Esophagus squamous epithelium (tissue), 5 donors: Measurements from ENCODE around the gene CARD11. TPM values are rescaled to one million over a fixed set of nuclear protein-coding genes. Genes with fewer than 3 reads are reported as not detected.

Experiments used
- DNase-seq: peaks from one replicate; lab custom pipeline; 2025; lab: John Stamatoyannopoulos, UW
- H3K27ac ChIP-seq, 4 donors: fragments of 200-600 bp; sonication (generic); one replicate each; pipeline ENCODE4 v1.5.1; 2016 to 2019; ENCODE audit warnings: mild to moderate bottlenecking in 1 of 4
- H3K27me3 ChIP-seq, 4 donors: fragments of 200-600 bp; sonication (generic); 1 replicate in 3 of 4; 2 replicates in 1 of 4; pipeline versions ENCODE4 v1.5.1 to v1.6.0; 2017 to 2021; ENCODE audit warnings: antibody characterized with exemption in 1 of 4
- H3K36me3 ChIP-seq, 3 donors: fragments of 200-600 bp; sonication (generic); one replicate each; pipeline ENCODE4 v1.5.1; 2016 to 2019
- H3K4me1 ChIP-seq, 3 donors: fragments of 200-600 bp; sonication (generic); one replicate each; pipeline ENCODE4 v1.5.1; 2017 to 2019
- H3K4me3 ChIP-seq, 4 donors: fragments of 200-600 bp; sonication (generic); 1 replicate in 3 of 4; 2 replicates in 1 of 4; pipeline ENCODE4 v1.5.1; 2016 to 2019; ENCODE audit warnings: mild to moderate bottlenecking in 2 of 4, moderate library complexity in 1 of 4
- H3K9me3 ChIP-seq, 3 donors: fragments of 200-600 bp; sonication (generic); one replicate each; pipeline ENCODE4 v1.5.1; 2016 to 2019
- POLR2A ChIP-seq, 4 donors: fragments of 450-650 bp; IDR thresholded peaks; one replicate each; pipeline ENCODE4 v1.6.1; 2017; ENCODE audit warnings: antibody characterized with exemption in 4 of 4, mild to moderate bottlenecking in 4 of 4, moderate library complexity in 3 of 4
- WGBS, 2 donors: methylation state at CpG; one replicate each; pipeline ENCODE4 v1.1.5; 2018; 5-methylcytosine and 5-hydroxymethylcytosine counted together
- intact Hi-C: fragments of 100-400 bp; cut with DNase I; formaldehyde crosslinking; loops from one replicate; pipeline ENCODE4 v1.15.0; 2022
- total RNA-seq, 4 donors: library from RNA; depleted of rRNA; stranded (reverse); fragments of >200 nt; gene quantifications; one replicate each; pipeline ENCODE4 v1.1.0, GENCODE V29; 2016
- TF ChIP-seq, protein P1 (sequence below), 6 experiments: fragments of 450-650 bp in 4 of 6; fragments of 200-600 bp in 2 of 6; sonication (generic) in 2 of 6; IDR thresholded peaks; one replicate each; pipeline ENCODE4 v1.5.1; 2016 to 2019; ENCODE audit warnings: antibody characterized with exemption in 6 of 6, mild to moderate bottlenecking in 4 of 6, moderate library complexity in 4 of 6
- donor health status: DM: yes; HTN: yes; CAD: no.

CARD11 gene
- total RNA-seq, 4 donors from 2014 or later, result 0.92 to 2.6 (median 1.6) TPM

DNA sequence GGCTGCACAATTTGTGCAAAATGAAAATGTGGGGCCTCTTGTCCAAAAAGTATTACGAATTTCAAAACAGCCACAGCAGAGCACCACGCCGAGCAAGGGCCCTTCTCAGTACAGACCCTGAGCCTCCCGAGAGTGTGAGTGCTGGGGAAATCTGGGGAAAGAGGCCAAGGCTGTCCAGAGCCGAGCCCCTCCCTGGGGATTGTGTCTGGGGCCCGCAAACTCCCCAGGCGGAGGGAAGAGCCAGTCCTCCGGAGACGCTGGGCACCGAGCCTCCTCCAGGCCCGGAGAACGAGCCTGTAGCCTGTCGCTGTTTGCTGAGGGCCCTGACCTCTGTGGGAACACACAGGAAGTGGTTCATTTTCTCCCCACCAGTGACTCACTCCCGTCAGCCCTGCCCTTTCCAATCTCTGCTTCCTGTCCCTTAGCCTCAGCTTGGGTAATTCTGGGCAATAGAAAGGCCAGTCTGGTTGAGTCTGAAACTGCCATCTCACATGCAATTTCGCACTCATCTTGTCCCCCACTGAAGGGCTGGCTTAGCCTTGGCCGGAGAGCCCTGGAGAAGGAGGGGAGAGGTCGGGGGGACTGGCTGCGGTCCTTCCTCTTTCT lies 180.1 kb downstream of the CARD11 start:
- 38 to 52% methylated on average over 7 to 8 of the region's 18 CpGs for WGBS, 2 donors
- Histone ChIP-seq H3K4me1 (peaks cover 3 to 39% (median 29%) of the 10 kb centered on the region in 3 donors), H3K27me3 (no peaks in the 10 kb centered on the region), H3K36me3 (no peaks in the 10 kb centered on the region), H3K27ac (peak overlapping the region; percentile 79 to 95 (median 88)), H3K9me3 (no peaks in the 10 kb centered on the region), H3K4me3 (peak overlapping the region in 3 of 4 donors; percentile 1 to 49 (median 24))
- TF ChIP-seq POLR2A (IDR thresholded peaks at IDR 0.05), result peak in 2 of 4 donors; percentile 26 to 64
- TF ChIP-seq, protein P1, sequence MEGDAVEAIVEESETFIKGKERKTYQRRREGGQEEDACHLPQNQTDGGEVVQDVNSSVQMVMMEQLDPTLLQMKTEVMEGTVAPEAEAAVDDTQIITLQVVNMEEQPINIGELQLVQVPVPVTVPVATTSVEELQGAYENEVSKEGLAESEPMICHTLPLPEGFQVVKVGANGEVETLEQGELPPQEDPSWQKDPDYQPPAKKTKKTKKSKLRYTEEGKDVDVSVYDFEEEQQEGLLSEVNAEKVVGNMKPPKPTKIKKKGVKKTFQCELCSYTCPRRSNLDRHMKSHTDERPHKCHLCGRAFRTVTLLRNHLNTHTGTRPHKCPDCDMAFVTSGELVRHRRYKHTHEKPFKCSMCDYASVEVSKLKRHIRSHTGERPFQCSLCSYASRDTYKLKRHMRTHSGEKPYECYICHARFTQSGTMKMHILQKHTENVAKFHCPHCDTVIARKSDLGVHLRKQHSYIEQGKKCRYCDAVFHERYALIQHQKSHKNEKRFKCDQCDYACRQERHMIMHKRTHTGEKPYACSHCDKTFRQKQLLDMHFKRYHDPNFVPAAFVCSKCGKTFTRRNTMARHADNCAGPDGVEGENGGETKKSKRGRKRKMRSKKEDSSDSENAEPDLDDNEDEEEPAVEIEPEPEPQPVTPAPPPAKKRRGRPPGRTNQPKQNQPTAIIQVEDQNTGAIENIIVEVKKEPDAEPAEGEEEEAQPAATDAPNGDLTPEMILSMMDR (IDR thresholded peaks at IDR 0.05), result no peak
- intact Hi-C loops, result no loop called here
- DNase-seq, result peak; percentile 37

DNA sequence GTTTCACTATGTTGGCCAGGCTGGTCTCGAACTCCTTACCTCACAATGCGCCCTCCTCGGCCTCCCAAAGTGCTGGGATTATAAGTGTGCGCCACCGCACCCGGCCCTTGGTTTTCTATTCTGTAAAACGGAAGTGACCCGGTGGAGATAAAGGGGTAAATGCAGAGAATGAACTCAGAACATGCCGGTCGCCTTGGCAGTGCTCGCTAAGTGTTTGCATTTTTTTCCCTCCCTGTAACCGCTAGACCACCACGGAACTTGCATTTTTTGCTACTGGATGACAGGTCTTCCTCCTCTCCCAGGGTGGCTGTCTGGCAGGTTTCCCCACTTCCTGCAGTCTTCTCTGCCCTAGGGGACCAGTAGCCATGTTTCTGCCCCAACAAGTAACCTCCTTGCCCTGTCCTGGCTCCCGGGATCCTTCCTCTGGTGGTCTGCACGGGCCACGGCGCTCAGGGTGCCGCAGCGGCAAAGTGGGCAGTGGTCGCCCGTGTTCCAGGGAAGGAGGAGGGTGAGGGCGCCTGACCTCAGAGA lies 180.8 kb downstream of the CARD11 start:
- no peaks in the 10 kb centered on the region for H3K36me3 ChIP-seq
- intact Hi-C loops, result no loop called here
- H3K27ac ChIP-seq, result peak overlapping the region; percentile 79 to 95 (median 88)
- no peak for DNase-seq
- H3K4me1 ChIP-seq, result peaks cover 3 to 39% (median 29%) of the 10 kb centered on the region in 3 donors
- H3K27me3 ChIP-seq, result no peaks in the 10 kb centered on the region
- WGBS, 2 donors, result 72 to 81% methylated on average over 8 to 13 of the region's 22 CpGs
- peak overlapping the region in 1 of 4 donors; percentile 49 for H3K4me3 ChIP-seq
- TF ChIP-seq, protein P1 (IDR thresholded peaks at IDR 0.05), result no peak
- no peak for TF ChIP-seq POLR2A (IDR thresholded peaks at IDR 0.05)
- no peaks in the 10 kb centered on the region for H3K9me3 ChIP-seq

DNA sequence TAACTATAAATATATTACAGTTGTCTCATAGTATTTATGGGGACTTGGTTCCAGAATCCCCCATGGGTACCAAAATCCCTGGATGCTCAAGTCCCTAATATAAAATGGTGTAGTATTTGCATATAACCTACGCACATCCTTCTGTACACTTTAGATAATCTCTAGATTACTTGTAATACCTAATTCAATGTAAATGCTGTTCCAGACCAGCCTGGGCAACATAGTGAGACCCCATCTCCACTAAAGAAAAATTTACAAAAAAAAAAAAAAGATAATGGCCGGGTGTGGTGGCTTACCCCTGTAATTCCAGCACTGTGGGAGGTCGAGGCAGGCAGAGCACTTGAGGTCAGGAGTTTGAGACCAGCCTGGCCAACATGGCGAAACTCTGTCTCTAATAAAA lies 182.2 kb downstream of the CARD11 start:
- peaks cover 3 to 39% (median 29%) of the 10 kb centered on the region in 3 donors for H3K4me1 ChIP-seq
- DNase-seq, result no peak
- no peaks in the 10 kb centered on the region for H3K36me3 ChIP-seq
- intact Hi-C loops, result no loop called here
- 82 to 94% methylated on average over 4 of the region's 4 CpGs for WGBS, 2 donors
- no peak overlapping the region for H3K4me3 ChIP-seq
- no peak for TF ChIP-seq POLR2A (IDR thresholded peaks at IDR 0.05)
- H3K9me3 ChIP-seq, result no peaks in the 10 kb centered on the region
- H3K27me3 ChIP-seq, result no peaks in the 10 kb centered on the region
- H3K27ac ChIP-seq, result no peak overlapping the region

DNA sequence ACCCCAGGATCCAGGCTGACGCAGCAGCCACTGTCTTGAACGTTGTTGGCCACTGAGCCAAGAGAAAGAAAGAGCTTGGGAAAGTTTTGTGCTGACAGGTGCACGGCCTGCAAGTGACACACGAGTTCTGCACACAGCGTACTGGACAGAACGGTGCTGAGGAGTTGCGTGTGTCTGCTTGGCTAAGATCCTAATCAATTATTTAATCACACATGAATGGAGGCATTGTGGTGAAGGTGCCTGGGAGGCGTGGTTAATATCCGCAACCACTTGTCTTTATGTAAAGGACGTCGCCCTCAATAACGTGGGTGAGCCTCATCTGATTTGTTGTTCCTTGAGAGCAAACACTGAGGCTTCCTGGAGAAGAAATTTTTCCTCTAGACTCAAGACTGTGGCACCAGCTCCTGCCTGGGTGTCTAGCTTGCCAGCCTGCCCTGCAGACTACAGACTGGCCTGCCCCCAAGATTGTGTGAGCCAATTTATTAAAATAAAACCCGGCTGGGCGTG lies 183.0 kb downstream of the CARD11 start:
- no peak for DNase-seq
- no peaks in the 10 kb centered on the region for H3K27me3 ChIP-seq
- H3K4me3 ChIP-seq, result no peak overlapping the region
- no peaks in the 10 kb centered on the region for H3K36me3 ChIP-seq
- H3K27ac ChIP-seq, result no peak overlapping the region
- intact Hi-C loops, result no loop called here
- TF ChIP-seq, protein P1 (IDR thresholded peaks at IDR 0.05), result no peak
- no peaks in the 10 kb centered on the region for H3K9me3 ChIP-seq
- 30 to 39% methylated on average over 13 to 14 of the region's 14 CpGs for WGBS, 2 donors
- peaks cover 3 to 39% (median 29%) of the 10 kb centered on the region in 3 donors for H3K4me1 ChIP-seq

DNA sequence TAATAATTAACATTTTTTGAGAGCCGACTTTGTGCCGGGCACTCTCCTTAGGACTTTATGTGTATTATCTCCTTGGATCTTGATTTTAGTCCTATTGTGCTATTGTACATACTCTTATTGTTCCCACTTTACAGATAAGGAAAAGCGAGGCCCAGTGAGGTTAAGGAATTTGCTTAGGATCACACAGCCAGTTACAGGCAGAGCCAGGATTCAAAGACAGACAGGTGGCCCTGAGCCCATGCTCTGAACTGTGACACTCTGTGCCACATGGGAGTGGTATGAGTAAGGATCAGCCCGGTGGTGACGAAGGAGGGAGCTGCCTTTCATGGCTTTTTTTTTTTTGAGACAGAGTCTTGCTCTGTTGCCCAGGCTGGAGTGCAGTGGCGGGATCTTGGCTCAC lies 183.7 kb downstream of the CARD11 start:
- Histone ChIP-seq H3K4me3 (no peak overlapping the region), H3K9me3 (no peaks in the 10 kb centered on the region), H3K36me3 (no peaks in the 10 kb centered on the region), H3K27me3 (no peaks in the 10 kb centered on the region), H3K4me1 (peaks cover 3 to 35% (median 26%) of the 10 kb centered on the region in 3 donors), H3K27ac (no peak overlapping the region)
- WGBS, 2 donors, result 70 to 82% methylated on average over 5 to 6 of the region's 6 CpGs
- intact Hi-C loops, result no loop called here
- no peak for DNase-seq
- no peak for TF ChIP-seq POLR2A (IDR thresholded peaks at IDR 0.05)
- TF ChIP-seq, protein P1 (IDR thresholded peaks at IDR 0.05), result no peak
